Esophagus (tissue), 2 donors: ENCODE data around the gene CERS1. TPM values are rescaled to one million over a fixed set of nuclear protein-coding genes. Genes with fewer than 3 reads are reported as not detected.

Source experiments
- H3K27ac ChIP-seq, 2 donors: one replicate each; pipeline ENCODE4 v1.5.1; 2013; ENCODE audit warnings: low read depth in 2 of 2, mild to moderate bottlenecking in 2 of 2, inconsistent platforms in 1 of 2, low read length in 1 of 2, moderate library complexity in 1 of 2
- H3K27me3 ChIP-seq, 2 donors: one replicate each; pipeline ENCODE4 v1.6.1; 2013; ENCODE audit warnings: low read length in 2 of 2, control low read depth in 1 of 2, mild to moderate bottlenecking in 1 of 2; ENCODE audit not compliant: insufficient read depth in 2 of 2, control insufficient read depth in 1 of 2
- H3K36me3 ChIP-seq, 2 donors: one replicate each; pipeline ENCODE4 v1.6.1; 2013; ENCODE audit warnings: low read length in 1 of 2; ENCODE audit not compliant: control insufficient read depth in 2 of 2, insufficient read depth in 2 of 2
- H3K4me1 ChIP-seq, 2 donors: one replicate each; pipeline ENCODE4 v1.6.1; 2013; ENCODE audit warnings: low read length in 1 of 2; ENCODE audit not compliant: control insufficient read depth in 2 of 2, insufficient read depth in 2 of 2
- H3K4me3 ChIP-seq, 2 donors: one replicate each; pipeline ENCODE4 v1.5.1; 2013; ENCODE audit warnings: low read length in 2 of 2, mild to moderate bottlenecking in 2 of 2, low read depth in 1 of 2, moderate library complexity in 1 of 2
- H3K9me3 ChIP-seq, 2 donors: one replicate each; pipeline ENCODE4 v1.6.1; 2013; ENCODE audit warnings: mild to moderate bottlenecking in 2 of 2, low read depth in 1 of 2, low read length in 1 of 2, moderate library complexity in 1 of 2; ENCODE audit not compliant: control insufficient read depth in 2 of 2, insufficient read depth in 1 of 2
- WGBS, 2 donors: extraction: QIAGEN DNeasy Blood & Tissue Kit; methylation state at CpG; one replicate each; pipeline ENCODE4 v1.1.7; 2013; 5-methylcytosine and 5-hydroxymethylcytosine counted together
- polyA plus RNA-seq, 2 donors: library from polyadenylated mRNA; stranded (reverse); fragments of 200-250 nt; gene quantifications; one replicate each; pipeline ENCODE4 v1.2.3, GENCODE V29; 2013
- donor health status: healthy with polysubstance abuse.
- donor health status: Bipolar disorder and iron deficiency.

Gene CERS1
- polyA plus RNA-seq, 2 donors = 0.08 to 0.12 TPM

DNA sequence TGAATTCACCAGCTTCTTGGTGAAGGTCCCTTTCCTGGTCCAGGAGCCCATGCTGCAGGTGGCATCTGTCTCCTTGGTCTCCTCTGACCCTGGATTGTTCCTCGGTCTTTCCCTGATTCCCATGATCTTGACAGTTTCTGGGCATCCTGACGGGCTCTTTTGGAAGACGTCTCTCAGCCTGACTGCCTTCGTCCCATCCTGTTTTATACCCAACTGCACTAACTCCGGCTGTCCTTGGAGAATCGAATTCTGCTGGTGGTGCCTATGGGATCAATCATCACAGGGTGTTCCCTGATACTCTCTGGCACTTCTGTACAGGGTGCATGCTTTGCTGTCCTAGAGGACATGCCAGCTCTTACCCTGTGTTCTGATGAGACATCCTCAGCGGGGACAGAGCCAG is 19.1 kb downstream of the CERS1 start:
- Histone ChIP-seq H3K27me3 (no peaks in the 10 kb centered on the region), H3K9me3 (no peaks in the 10 kb centered on the region), H3K36me3 (no peaks in the 10 kb centered on the region), H3K4me3 (no peak overlapping the region), H3K27ac (no peak overlapping the region), H3K4me1 (no peaks in the 10 kb centered on the region)
- 96% methylated on average over 7 of the region's 7 CpGs for WGBS, 2 donors

DNA sequence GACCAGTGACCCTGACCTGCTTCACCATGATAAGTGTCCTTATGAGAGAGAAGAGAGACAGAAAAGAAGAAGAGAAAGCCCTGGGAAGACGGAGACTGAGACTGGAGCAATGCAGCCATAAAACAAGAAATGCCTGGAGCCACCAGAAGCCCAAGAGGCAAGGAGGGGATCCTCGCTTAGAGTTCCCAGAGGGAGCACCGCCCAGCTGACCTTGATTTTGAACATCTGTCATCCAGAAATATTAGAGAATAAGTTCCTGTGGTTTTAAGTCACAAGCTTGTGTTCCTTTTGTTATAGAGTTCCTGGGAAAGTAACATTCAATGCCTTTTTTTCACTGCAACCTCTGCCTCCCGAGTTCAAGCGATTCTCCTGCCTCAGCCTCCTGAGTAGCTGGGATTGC is 20.2 kb downstream of the CERS1 start:
- Histone ChIP-seq H3K4me3 (no peak overlapping the region), H3K27me3 (no peaks in the 10 kb centered on the region), H3K27ac (no peak overlapping the region), H3K36me3 (no peaks in the 10 kb centered on the region), H3K9me3 (no peaks in the 10 kb centered on the region), H3K4me1 (no peaks in the 10 kb centered on the region)
- WGBS, 2 donors = 83 to 89% methylated on average over 5 of the region's 5 CpGs

- WGBS, 2 donors = 68 to 78% methylated on average over 7 of the region's 7 CpGs
- peaks cover 2 to 8% of the 10 kb centered on the region in 2 donors for H3K4me1 ChIP-seq
- H3K4me3 ChIP-seq = no peak overlapping the region
- no peaks in the 10 kb centered on the region for H3K27me3 ChIP-seq
- H3K27ac ChIP-seq = no peak overlapping the region
- no peaks in the 10 kb centered on the region for H3K9me3 ChIP-seq
- H3K36me3 ChIP-seq = peaks cover 5 to 13% of the 10 kb centered on the region in 2 donors
Measured at GRCh38 chr19:18871543-18871942, 24.4 kb downstream of the CERS1 start.

DNA sequence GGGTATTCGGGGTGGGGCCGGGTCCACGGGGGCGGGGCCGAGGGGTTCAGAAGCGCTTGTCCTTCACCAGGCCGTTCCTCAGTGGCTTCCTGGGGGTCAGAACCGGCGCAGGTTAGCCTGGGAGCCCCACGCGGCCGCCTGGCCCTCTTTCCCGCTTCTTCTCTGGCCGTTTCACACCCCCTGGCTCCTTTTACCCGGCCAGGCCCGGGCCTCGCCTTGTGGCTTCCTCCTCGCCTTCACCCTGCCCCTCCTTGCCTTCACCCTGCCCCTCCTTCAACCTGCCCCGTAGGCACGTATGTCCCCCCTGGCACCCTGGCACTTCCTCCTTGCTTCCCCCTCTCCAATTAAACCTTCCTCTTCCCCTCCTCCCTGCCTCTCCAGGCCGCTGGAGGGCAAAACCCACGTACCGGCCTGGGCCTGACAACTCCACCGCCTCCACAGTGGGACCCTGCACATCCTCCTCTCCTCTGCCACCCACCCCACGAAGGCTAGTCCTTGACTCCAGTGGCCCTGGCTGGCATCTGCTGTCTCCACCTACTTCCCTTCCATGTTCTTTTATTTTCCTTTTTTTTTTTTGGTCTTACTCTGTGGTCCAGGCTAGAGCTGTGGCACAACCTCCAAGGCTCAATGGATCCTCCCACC is 25.3 kb downstream of the CERS1 start:
- H3K9me3 ChIP-seq = no peaks in the 10 kb centered on the region
- WGBS, 2 donors = 46 to 55% methylated on average over 12 to 25 of the region's 25 CpGs
- peaks cover 6 to 21% of the 10 kb centered on the region in 2 donors for H3K36me3 ChIP-seq
- H3K4me1 ChIP-seq = peaks cover 2 to 8% of the 10 kb centered on the region in 2 donors
- no peak overlapping the region for H3K27ac ChIP-seq
- H3K27me3 ChIP-seq = no peaks in the 10 kb centered on the region
- H3K4me3 ChIP-seq = no peak overlapping the region

- Histone ChIP-seq H3K9me3 (no peaks in the 10 kb centered on the region), H3K4me1 (peaks cover 2 to 8% of the 10 kb centered on the region in 2 donors), H3K27me3 (no peaks in the 10 kb centered on the region), H3K4me3 (no peak overlapping the region), H3K27ac (no peak overlapping the region), H3K36me3 (peaks cover 13 to 27% of the 10 kb centered on the region in 2 donors)
- 27 to 29% methylated on average over 54 to 62 of the region's 62 CpGs for WGBS, 2 donors
Measured at GRCh38 chr19:18869781-18870530, 26.0 kb downstream of the CERS1 start.

DNA sequence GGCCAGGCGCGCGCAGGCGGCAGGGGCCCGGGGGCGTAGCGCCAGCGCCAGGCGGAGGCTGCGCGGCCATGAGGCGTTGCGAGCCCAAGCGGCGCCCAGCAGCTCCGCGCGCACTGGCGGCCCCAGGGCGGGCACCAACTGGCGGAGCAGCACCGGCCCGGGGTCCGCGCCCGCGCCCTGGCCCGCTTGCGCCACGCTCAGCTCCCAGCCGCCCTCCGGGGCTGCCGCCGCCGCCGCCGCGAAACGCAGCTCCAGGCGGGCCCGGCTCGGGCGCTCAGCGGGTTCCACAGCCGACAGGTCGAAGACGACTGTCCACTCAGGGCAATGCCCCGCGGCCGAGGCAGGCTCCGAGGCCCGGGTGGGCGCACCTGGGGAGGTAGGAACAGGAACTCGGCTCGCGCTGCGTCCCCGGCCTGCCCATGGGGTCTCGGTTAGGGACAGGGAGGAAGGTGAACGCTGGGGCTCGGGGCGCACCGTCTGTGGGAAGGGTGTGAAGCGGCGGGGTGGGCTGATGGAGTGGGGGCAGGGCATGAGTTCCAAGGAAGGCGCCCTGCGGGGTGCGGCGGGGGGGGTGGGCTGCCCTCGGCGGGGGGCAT is 26.8 kb downstream of the CERS1 start:
- H3K36me3 ChIP-seq = peaks cover 16 to 32% of the 10 kb centered on the region in 2 donors
- peaks cover 2 to 8% of the 10 kb centered on the region in 2 donors for H3K4me1 ChIP-seq
- WGBS, 2 donors = 32 to 34% methylated on average over 53 to 71 of the region's 71 CpGs
- peak overlapping the region; percentile 21 to 23 for H3K4me3 ChIP-seq
- no peaks in the 10 kb centered on the region for H3K9me3 ChIP-seq
- H3K27ac ChIP-seq = no peak overlapping the region
- H3K27me3 ChIP-seq = no peaks in the 10 kb centered on the region

- WGBS, 2 donors = 49 to 63% methylated on average over 48 to 77 of the region's 77 CpGs
- H3K27me3 ChIP-seq = no peaks in the 10 kb centered on the region
- H3K4me3 ChIP-seq = peak overlapping the region; percentile 21 to 23
- no peak overlapping the region for H3K27ac ChIP-seq
- H3K9me3 ChIP-seq = no peaks in the 10 kb centered on the region
- peaks cover 2 to 8% of the 10 kb centered on the region in 2 donors for H3K4me1 ChIP-seq
- peaks cover 22 to 38% of the 10 kb centered on the region in 2 donors for H3K36me3 ChIP-seq
Measured at GRCh38 chr19:18868380-18869022, 27.5 kb downstream of the CERS1 start.

- peaks cover 30 to 45% of the 10 kb centered on the region in 2 donors for H3K36me3 ChIP-seq
- no peak overlapping the region for H3K27ac ChIP-seq
- peaks cover 2 to 8% of the 10 kb centered on the region in 2 donors for H3K4me1 ChIP-seq
- no peaks in the 10 kb centered on the region for H3K9me3 ChIP-seq
- H3K27me3 ChIP-seq = no peaks in the 10 kb centered on the region
- H3K4me3 ChIP-seq = no peak overlapping the region
- WGBS, 2 donors = 83 to 88% methylated on average over 19 to 23 of the region's 23 CpGs
Measured at GRCh38 chr19:18867751-18868150, 28.2 kb downstream of the CERS1 start.

- Histone ChIP-seq H3K4me3 (no peak overlapping the region), H3K4me1 (peaks cover 2 to 8% of the 10 kb centered on the region in 2 donors), H3K27ac (no peak overlapping the region), H3K9me3 (no peaks in the 10 kb centered on the region), H3K36me3 (peaks cover 31 to 50% of the 10 kb centered on the region in 2 donors), H3K27me3 (no peaks in the 10 kb centered on the region)
- WGBS, 2 donors = 92 to 94% methylated on average over 23 of the region's 23 CpGs
Measured at GRCh38 chr19:18867199-18867598, 28.8 kb downstream of the CERS1 start.
